Measurements from ENCODE around the gene POU2F2. TPM values are rescaled to one million over a fixed set of nuclear protein-coding genes. Genes with fewer than 3 reads are reported as not detected.
A peak's percentile ranks its signal among the peaks of the same experiment; 100 is the strongest.

POU2F2 gene
- total and polyA plus RNA-seq, 10 of the 15 experiments (the other 5 are each of a cell fraction or from before 2014, with no cell fraction given): 4.4 to 62.4 (median 37.9) TPM

DNA sequence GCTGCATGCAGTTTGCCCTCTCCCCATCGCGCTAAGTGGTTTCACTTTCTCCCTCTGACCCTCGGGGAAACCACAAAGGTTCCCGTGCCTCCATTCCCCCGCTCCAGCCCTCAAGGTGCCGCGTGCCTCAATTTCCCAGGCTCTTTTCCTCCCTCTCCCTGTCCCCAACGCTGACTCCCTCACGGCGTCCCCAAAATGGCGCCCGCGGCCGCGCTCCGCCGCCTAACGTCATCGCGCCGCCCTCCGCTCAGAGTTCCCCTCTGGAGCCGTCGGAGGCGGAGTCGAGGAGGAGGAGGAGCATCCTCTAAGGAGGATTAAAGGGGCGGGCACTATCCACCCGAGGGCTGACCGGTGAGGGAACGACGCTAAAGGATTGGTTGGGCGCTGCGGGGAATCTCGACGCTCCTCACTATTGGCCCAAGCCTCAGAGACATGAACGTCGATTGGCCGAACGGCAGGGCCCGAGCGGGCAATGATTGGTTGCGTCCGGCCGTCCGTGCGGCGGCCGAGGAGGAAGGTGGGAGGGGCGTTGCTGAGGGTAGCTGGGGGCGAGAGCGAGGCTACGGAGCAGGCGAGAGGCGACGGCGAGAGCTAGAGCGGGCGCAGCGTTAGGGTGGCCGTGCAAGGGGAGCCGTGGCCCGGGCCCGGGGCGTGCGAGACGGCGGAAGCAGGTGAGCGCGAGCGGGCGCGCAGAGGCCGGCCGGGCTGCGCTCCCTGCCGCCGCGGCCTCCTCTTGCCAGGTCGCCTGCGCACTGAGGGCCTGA, 56.4 kb downstream of the POU2F2 start, which contains the start of gene ZNF574 (continued):
- TF ChIP-seq RELA (IDR thresholded peaks at IDR 0.05; ENCODE audit: borderline replicate concordance, partially characterized antibody) (peak; percentile 72), HDAC6 (IDR thresholded peaks at IDR 0.05; ENCODE audit: unreplicated experiment) (no peak), CHD2 (IDR thresholded peaks at IDR 0.05; ENCODE audit: borderline replicate concordance, low read depth, low read length) (peak; percentile 95), CBX3 (IDR thresholded peaks at IDR 0.05; ENCODE audit: borderline replicate concordance, low read depth) (no peak), MEF2B (IDR thresholded peaks at IDR 0.05; ENCODE audit: partially characterized antibody, poor library complexity, severe bottlenecking) (no peak), ATF3 (IDR thresholded peaks at IDR 0.05; ENCODE audit: borderline replicate concordance, extremely low read depth, low read depth, low read length) (no peak), KLF5 (IDR thresholded peaks at IDR 0.05; ENCODE audit: partially characterized antibody) (no peak), ZNF274 (IDR thresholded peaks at IDR 0.05; ENCODE audit: insufficient read depth, insufficient read length) (no peak), ELK1 (IDR thresholded peaks at IDR 0.05; ENCODE audit: low read depth, low read length) (no peak), ESRRA (IDR thresholded peaks at IDR 0.05; ENCODE audit: low read length) (no peak), PML (IDR thresholded peaks at IDR 0.05; ENCODE audit: low read length) (peak; percentile 98), RAD21 (IDR thresholded peaks at IDR 0.05; ENCODE audit: insufficient read depth, low read depth, low read length) (no peak), MXI1 (IDR thresholded peaks at IDR 0.05; ENCODE audit: low read depth, low read length) (peak; percentile 90; the same call in 1 of the 2 replicates), TARDBP (IDR thresholded peaks at IDR 0.05; ENCODE audit: borderline replicate concordance) (no peak), WRNIP1 (IDR thresholded peaks at IDR 0.05; ENCODE audit: borderline replicate concordance, low read depth, low read length) (no peak), RUNX3 (IDR thresholded peaks at IDR 0.05; ENCODE audit: low read length) (peak; percentile 64), CREB1 (IDR thresholded peaks at IDR 0.05; ENCODE audit: low read depth) (peak; percentile 79; the same call in 1 of the 2 replicates), RAD51 (IDR thresholded peaks at IDR 0.05) (no peak), TAF1 (IDR thresholded peaks at IDR 0.05; ENCODE audit: borderline replicate concordance, low read depth, low read length) (peak; percentile 87; the same call in 1 of the 2 replicates), SREBF1 (IDR thresholded peaks at IDR 0.05; ENCODE audit: low read length) (no peak), MYC (IDR thresholded peaks at IDR 0.05; ENCODE audit: insufficient read depth, insufficient read length, insufficient replicate concordance, low read length, severe bottlenecking) (peak; percentile 65), ETV6 (conservative IDR thresholded peaks at IDR 0.05 in 1 of 2, IDR thresholded peaks at IDR 0.05 in 1 of 2; ENCODE audit: borderline replicate concordance in 1 of 2, low read depth in 1 of 2) (no peak), ZNF622 (IDR thresholded peaks at IDR 0.05) (no peak), SIN3A (IDR thresholded peaks at IDR 0.05; ENCODE audit: low read depth, low read length) (peak; percentile 42; the same call in 1 of the 2 replicates), YBX1 (IDR thresholded peaks at IDR 0.05) (no peak), SUZ12 (IDR thresholded peaks at IDR 0.05; ENCODE audit: unreplicated experiment) (no peak), MTA3 (IDR thresholded peaks at IDR 0.05; ENCODE audit: borderline replicate concordance, low read length) (no peak)
- TF ChIP-seq, protein P1, sequence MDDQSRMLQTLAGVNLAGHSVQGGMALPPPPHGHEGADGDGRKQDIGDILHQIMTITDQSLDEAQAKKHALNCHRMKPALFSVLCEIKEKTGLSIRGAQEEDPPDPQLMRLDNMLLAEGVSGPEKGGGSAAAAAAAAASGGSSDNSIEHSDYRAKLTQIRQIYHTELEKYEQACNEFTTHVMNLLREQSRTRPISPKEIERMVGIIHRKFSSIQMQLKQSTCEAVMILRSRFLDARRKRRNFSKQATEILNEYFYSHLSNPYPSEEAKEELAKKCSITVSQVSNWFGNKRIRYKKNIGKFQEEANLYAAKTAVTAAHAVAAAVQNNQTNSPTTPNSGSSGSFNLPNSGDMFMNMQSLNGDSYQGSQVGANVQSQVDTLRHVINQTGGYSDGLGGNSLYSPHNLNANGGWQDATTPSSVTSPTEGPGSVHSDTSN (IDR thresholded peaks at IDR 0.05; ENCODE audit: insufficient replicate concordance, low read depth, low read length): no peak

Measured in GM12878 (cell line).